Heart left ventricle (tissue), 16 donors: ENCODE measurements around the gene NFKB1. TPM values are rescaled to one million over a fixed set of nuclear protein-coding genes. Genes with fewer than 3 reads are reported as not detected.

ENCODE experiments used
- ATAC-seq, 4 donors: fragments of 200-7000 bp; cut with Tn5 transposase; one replicate each; pipeline ENCODE4 v1.9.1; 2020 to 2022; ENCODE audit warnings: moderate library complexity in 4 of 4, mild to moderate bottlenecking in 3 of 4, moderate number of reproducible peaks in 1 of 4
- DNase-seq, 5 donors: peaks; one replicate each; pipeline ENCODE4 v3.0.0-alpha.2; 2020
- H3K27ac ChIP-seq, 12 donors: fragments of 200-600 bp; sonication (generic) in 4 of 12; one replicate each; pipeline versions ENCODE4 v1.5.0 to v1.8.0; 2016 to 2022; ENCODE audit warnings: mild to moderate bottlenecking in 2 of 12
- H3K27me3 ChIP-seq, 9 donors: fragments of 200-600 bp; sonication (generic) in 2 of 9; one replicate each; pipeline versions ENCODE4 v1.5.1 to v1.8.0; 2016 to 2022; ENCODE audit warnings: mild to moderate bottlenecking in 3 of 9
- H3K36me3 ChIP-seq, 9 donors: fragments of 200-600 bp; sonication (generic) in 2 of 9; one replicate each; pipeline versions ENCODE4 v1.5.0 to v1.8.0; 2018 to 2022; ENCODE audit warnings: mild to moderate bottlenecking in 2 of 9
- H3K4me1 ChIP-seq, 12 donors: fragments of 200-600 bp; sonication (generic) in 4 of 12; one replicate each; pipeline versions ENCODE4 v1.5.0 to v1.8.0; 2016 to 2022; ENCODE audit warnings: mild to moderate bottlenecking in 3 of 12
- H3K4me3 ChIP-seq, 12 donors: fragments of 200-600 bp; sonication (generic) in 4 of 12; one replicate each; pipeline versions ENCODE4 v1.5.0 to v1.8.0; 2017 to 2022; ENCODE audit warnings: mild to moderate bottlenecking in 9 of 12, moderate library complexity in 4 of 12
- H3K9me3 ChIP-seq, 12 donors: fragments of 200-600 bp; sonication (generic) in 4 of 12; one replicate each; pipeline versions ENCODE4 v1.5.0 to v1.8.0; 2016 to 2022; ENCODE audit warnings: mild to moderate bottlenecking in 1 of 12
- POLR2A ChIP-seq, 2 donors: fragments of 450-650 bp; IDR thresholded peaks; one replicate each; pipeline ENCODE4 v1.6.1; 2017; ENCODE audit warnings: antibody characterized with exemption in 2 of 2, mild to moderate bottlenecking in 2 of 2, moderate library complexity in 2 of 2
- WGBS, 4 donors: extraction: QIAGEN DNeasy Blood & Tissue Kit in 2 of 4; methylation state at CpG; one replicate each; pipeline versions ENCODE4 v1.1.5 to v1.1.7; 2013 to 2018; 5-methylcytosine and 5-hydroxymethylcytosine counted together
- intact Hi-C, 10 donors: fragments of 100-400 bp; cut with DNase I; formaldehyde crosslinking; loops; one replicate each; pipeline versions ENCODE4 v1.11.1 to v1.14.2; 2022
- polyA plus RNA-seq, 2 donors: library from polyadenylated mRNA; stranded (reverse); fragments of 200-250 nt; gene quantifications; one replicate each; pipeline ENCODE4 v1.2.3, GENCODE V29; 2013
- total RNA-seq, 9 donors: library from RNA; depleted of rRNA in 2 of 9; stranded (reverse); fragments of >200 nt in 2 of 9; fragmentation: NEBNext Ultra II Directional in 3 of 9; extraction: Animal tissue kit (Norgen Biotek cat#: 25700) in 3 of 9; gene quantifications; one replicate each; pipeline versions ENCODE4 v1.1.0 to v1.2.4, GENCODE V29; 2016 to 2023
- TF ChIP-seq, protein P1 (sequence below), 12 donors: fragments of 200-600 bp; sonication (generic) in 4 of 12; IDR thresholded peaks; one replicate each; pipeline versions ENCODE4 v1.5.0 to v1.8.0; 2018 to 2022; ENCODE audit warnings: antibody characterized with exemption in 12 of 12, mild to moderate bottlenecking in 5 of 12
- donor health status: ischemic (EF 13 %, LVEDD 7.1; RV severe dilation, severe dysfunction).
- donor health status: healthy with polysubstance abuse.
- donor health status: DM: no; HTN: yes; CAD: no.
- donor health status: DM: no; HTN: no; CAD: no.
- donor health status: ischemic (EF 25% LVEDD 6.9; RV normal size, moderate dysfunction).
- donor health status: ischemic (EF 25% LVEDD 5.7; RV mildly dilated, moderate dysfunction).
- donor health status: healthy.
- donor health status: DM: yes; HTN: yes; CAD: no.
- donor health status: ischemic (EF 35%, LVEDD 5.7; RV mildly dilated, moderate dysfunction).
- donor health status: nonischemic (EF 11% LVEDD 7.7; RV severe dilation, severe dysfunction).
- donor health status: DM: yes; HTN: yes; CAD: no.
- donor health status: PGD.
- donor health status: ischemic (EF 29% LVEDD 5.4; RV normal size, mild dysfunction).
- donor health status: nonischemic (EF 23%, LVEDD 6.1; RV moderate dilation, normal function).

Gene NFKB1
- total and polyA plus RNA-seq, 11 donors = 4.8 to 34.1 (median 19.2) TPM

- TF ChIP-seq, protein P1, sequence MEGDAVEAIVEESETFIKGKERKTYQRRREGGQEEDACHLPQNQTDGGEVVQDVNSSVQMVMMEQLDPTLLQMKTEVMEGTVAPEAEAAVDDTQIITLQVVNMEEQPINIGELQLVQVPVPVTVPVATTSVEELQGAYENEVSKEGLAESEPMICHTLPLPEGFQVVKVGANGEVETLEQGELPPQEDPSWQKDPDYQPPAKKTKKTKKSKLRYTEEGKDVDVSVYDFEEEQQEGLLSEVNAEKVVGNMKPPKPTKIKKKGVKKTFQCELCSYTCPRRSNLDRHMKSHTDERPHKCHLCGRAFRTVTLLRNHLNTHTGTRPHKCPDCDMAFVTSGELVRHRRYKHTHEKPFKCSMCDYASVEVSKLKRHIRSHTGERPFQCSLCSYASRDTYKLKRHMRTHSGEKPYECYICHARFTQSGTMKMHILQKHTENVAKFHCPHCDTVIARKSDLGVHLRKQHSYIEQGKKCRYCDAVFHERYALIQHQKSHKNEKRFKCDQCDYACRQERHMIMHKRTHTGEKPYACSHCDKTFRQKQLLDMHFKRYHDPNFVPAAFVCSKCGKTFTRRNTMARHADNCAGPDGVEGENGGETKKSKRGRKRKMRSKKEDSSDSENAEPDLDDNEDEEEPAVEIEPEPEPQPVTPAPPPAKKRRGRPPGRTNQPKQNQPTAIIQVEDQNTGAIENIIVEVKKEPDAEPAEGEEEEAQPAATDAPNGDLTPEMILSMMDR (IDR thresholded peaks at IDR 0.05) = no peak
- no peak for TF ChIP-seq POLR2A (IDR thresholded peaks at IDR 0.05)
- Histone ChIP-seq H3K4me1 (peaks cover 0 to 16% (median 0%) of the 10 kb centered on the region in 12 donors), H3K27ac (no peak overlapping the region), H3K4me3 (no peak overlapping the region), H3K27me3 (no peaks in the 10 kb centered on the region), H3K9me3 (no peaks in the 10 kb centered on the region), H3K36me3 (peaks cover 0 to 100% (median 97%) of the 10 kb centered on the region in 9 donors)
- ATAC-seq (no peak), DNase-seq (no peak)
- 91 to 97% (median 94%) methylated on average over 1 of the region's 1 CpG for WGBS, 4 donors
- intact Hi-C loops = no loop called here
These were observed 107.0 kb downstream of the NFKB1 start for GRCh38 chr4:102608190-102608589.

DNA sequence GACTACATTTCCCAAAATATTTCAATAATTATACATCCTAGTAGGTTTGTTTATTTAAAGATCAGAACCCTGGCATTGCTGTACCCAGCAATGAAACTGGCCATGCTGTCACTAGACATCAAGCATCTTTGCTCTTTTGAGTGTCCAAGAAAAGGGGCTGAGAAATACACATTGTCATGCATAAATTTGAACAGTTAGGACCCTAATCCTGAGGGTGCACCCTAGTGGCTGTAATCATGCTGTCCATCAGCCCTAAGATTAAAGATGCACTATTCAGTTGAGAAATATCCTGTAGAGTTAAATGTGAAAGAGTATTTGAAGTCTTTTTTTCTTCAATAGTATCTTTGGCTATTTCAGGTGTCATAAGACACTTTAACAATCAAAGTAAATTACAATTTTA lies 108.8 kb downstream of the NFKB1 start:
- TF ChIP-seq, protein P1 (IDR thresholded peaks at IDR 0.05) = peak in 4 of 12 donors; percentile 15 to 25 (median 16)
- TF ChIP-seq POLR2A (IDR thresholded peaks at IDR 0.05) = no peak
- H3K36me3 ChIP-seq = peaks cover 0 to 100% (median 98%) of the 10 kb centered on the region in 9 donors
- no peak overlapping the region for H3K27ac ChIP-seq
- H3K27me3 ChIP-seq = no peaks in the 10 kb centered on the region
- no peak overlapping the region for H3K4me3 ChIP-seq
- no peaks in the 10 kb centered on the region for H3K9me3 ChIP-seq
- DNase-seq (no peak), ATAC-seq (no peak)
- intact Hi-C loops = loop anchor here in 4 of 10 donors (5.0 to 10.0 kb wide), 4 partner anchors 155 to 485 kb away; partner anchors contain the start of gene BDH2 (in 1 of the 4)
- peaks cover 0 to 31% (median 0%) of the 10 kb centered on the region in 12 donors for H3K4me1 ChIP-seq

DNA sequence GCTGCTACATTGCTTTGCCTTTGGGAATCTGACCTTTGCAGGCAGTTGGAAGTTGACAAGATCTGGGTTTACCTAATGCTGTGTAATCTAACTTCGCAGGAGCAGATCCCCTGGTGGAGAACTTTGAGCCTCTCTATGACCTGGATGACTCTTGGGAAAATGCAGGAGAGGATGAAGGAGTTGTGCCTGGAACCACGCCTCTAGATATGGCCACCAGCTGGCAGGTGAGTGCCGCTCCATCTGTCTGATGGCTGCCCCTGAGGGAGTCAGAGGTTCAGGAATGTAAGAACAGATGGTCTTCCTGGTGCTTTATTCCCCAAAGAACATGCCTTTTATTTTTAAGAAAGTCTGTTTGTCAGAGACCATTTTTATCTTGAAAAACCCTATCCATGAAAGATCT lies 109.3 kb downstream of the NFKB1 start:
- peaks cover 0 to 100% (median 98%) of the 10 kb centered on the region in 9 donors for H3K36me3 ChIP-seq
- H3K9me3 ChIP-seq = no peaks in the 10 kb centered on the region
- H3K4me1 ChIP-seq = peaks cover 0 to 34% (median 0%) of the 10 kb centered on the region in 12 donors
- intact Hi-C loops = loop anchor here in 4 of 10 donors (5.0 to 10.0 kb wide), 4 partner anchors 156 to 484 kb away; partner anchors contain the start of gene BDH2 (in 1 of the 4)
- WGBS, 4 donors = 78 to 86% (median 82%) methylated on average over 3 of the region's 3 CpGs
- no peak overlapping the region for H3K4me3 ChIP-seq
- DNase-seq (no peak), ATAC-seq (no peak)
- no peak overlapping the region for H3K27ac ChIP-seq
- no peaks in the 10 kb centered on the region for H3K27me3 ChIP-seq
- TF ChIP-seq POLR2A (IDR thresholded peaks at IDR 0.05) = no peak
- TF ChIP-seq, protein P1 (IDR thresholded peaks at IDR 0.05) = no peak

GRCh38 chr4:102612210-102612609 lies 111.1 kb downstream of the NFKB1 start:
- peaks cover 0 to 100% (median 95%) of the 10 kb centered on the region in 9 donors for H3K36me3 ChIP-seq
- TF ChIP-seq, protein P1 (IDR thresholded peaks at IDR 0.05) = no peak
- no peak for TF ChIP-seq POLR2A (IDR thresholded peaks at IDR 0.05)
- intact Hi-C loops = loop anchor here in 4 of 10 donors (5.0 to 10.0 kb wide), 4 partner anchors 157 to 483 kb away; partner anchors contain the start of gene BDH2 (in 1 of the 4)
- ATAC-seq (no peak), DNase-seq (no peak)
- H3K27me3 ChIP-seq = no peaks in the 10 kb centered on the region
- H3K9me3 ChIP-seq = no peaks in the 10 kb centered on the region
- H3K27ac ChIP-seq = peak overlapping the region in 3 of 12 donors; percentile 3 to 65 (median 28)
- peaks cover 0 to 34% (median 0%) of the 10 kb centered on the region in 12 donors for H3K4me1 ChIP-seq
- WGBS, 4 donors = 83 to 90% (median 87%) methylated on average over 2 of the region's 2 CpGs
- no peak overlapping the region for H3K4me3 ChIP-seq
